NCI-H1048 (cell line): ENCODE data around the gene RBPMS2.
"Not testable (repeated sequence)": the region's sequence is repeated elsewhere in the genome, so short reads cannot be mapped to it uniquely, and the experiment has no call there.

ENCODE experiments used
- DNase-seq: peaks from one replicate; lab custom pipeline; 2025; lab: John Stamatoyannopoulos, UW

Gene RBPMS2

GRCh38 chr15:64775551-64776401 is at the start of gene RBPMS2:
Gene RBPMS2 (minus strand): TSS chr15:64775589. CDS start chr15:64775319, 270 bp downstream.
- DNase-seq = no peak

GRCh38 chr15:64824929-64825430 is 49.6 kb upstream of the RBPMS2 start:
- DNase-seq = no peak

- no peak for DNase-seq
Observed at GRCh38 chr15:64816452-64816851, 41.1 kb upstream of the RBPMS2 start.

- DNase-seq = not testable (repeated sequence)
Observed at GRCh38 chr15:64814965-64815364, 39.6 kb upstream of the RBPMS2 start.

DNA sequence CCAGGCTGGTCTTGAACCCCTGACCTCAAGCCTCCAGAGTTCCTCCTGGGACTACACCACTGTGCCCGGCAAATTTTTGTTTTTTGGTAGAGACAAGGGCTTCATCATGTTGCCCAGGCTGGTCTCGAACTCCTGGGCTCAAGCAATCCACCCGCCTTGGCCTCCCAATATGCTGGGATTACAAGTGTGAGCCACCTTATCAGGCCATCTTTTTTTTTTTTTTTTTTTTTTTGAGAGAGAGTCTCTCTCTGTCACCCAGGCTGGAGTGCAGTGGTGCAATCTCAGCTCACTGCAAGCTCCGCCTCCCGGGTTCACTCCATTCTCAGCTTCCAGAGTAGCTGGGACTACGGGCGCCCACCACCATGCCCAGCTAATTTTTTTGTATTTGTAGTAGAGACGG is 38.9 kb upstream of the RBPMS2 start:
- DNase-seq = not testable (repeated sequence)

- DNase-seq = no peak
Observed at GRCh38 chr15:64813075-64813474, 37.7 kb upstream of the RBPMS2 start.

GRCh38 chr15:64810497-64811326 is 35.3 kb upstream of the RBPMS2 start:
- DNase-seq = no peak

DNA sequence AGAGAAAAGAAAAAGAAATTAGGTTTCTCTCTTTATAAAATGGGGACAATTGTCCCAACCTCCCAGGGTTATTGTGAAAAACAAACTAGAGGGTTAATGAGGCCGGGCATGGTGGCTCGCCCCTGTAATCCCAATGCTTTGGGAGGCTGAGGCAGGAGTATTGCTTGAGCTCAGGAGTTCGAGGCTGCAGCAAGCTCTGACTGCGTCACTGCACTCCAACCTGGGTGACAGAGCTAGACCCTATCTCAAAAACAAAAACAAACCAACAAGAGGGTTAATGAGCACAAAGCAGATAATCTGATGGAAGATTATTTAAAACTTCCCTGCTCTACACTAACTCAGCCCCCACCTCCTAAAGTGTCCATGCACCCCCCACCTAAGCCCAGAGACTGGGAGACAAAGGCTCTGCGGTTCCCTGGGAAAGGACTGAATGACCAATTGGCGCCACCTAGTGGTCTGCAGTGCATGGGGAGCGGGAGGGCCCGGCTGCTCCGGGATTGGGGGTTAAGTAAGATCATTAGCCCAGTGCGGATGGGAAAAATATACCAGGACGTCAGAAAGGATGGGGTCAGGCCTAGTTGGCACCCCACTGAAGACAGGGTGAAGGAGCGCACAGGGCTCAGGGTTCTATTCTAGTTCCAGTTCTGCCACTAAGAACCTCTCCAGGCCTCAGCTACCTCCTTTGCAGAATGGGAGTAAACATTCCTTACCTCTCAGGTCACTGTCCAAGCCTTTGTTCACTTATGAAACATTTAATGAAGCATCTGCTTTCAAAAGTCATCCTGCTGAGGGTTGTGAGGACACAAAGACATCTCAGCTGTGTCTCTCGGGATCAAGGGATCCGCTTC is 34.5 kb upstream of the RBPMS2 start:
- DNase-seq = peak; percentile 40

DNA sequence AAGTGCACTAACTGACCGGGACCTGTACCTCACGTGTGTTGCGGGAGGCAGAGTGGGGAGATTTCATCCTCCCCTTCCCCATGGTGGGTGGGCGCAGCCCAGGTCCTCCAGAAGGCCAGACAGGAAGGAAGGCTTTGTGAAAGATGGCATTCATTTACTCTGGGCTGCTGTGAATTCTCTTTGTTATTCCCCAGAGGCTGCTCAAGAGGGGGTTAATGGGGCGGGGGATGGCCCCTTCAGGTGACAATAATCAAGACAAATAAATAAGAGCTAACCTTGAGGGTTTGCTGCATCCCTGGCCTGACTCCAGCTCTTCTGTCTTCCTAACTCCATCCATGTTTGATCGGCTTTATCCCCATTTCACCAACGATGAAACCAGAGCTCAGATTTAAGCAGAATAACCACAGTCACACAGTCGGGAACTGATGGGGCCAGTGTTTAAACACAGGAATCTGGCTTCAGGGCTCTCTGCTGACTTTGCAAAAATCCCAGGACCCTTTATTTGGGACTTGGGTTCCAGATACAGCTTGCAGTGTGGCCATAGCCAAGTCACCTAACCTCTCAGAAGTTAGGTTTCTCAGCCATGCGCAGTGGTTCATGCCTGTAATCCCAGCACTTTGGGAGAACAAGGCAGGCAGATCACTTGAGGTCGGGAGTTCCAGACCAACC is 33.5 kb upstream of the RBPMS2 start:
- no peak for DNase-seq

GRCh38 chr15:64807751-64808222 is 32.4 kb upstream of the RBPMS2 start:
- no peak for DNase-seq

DNA sequence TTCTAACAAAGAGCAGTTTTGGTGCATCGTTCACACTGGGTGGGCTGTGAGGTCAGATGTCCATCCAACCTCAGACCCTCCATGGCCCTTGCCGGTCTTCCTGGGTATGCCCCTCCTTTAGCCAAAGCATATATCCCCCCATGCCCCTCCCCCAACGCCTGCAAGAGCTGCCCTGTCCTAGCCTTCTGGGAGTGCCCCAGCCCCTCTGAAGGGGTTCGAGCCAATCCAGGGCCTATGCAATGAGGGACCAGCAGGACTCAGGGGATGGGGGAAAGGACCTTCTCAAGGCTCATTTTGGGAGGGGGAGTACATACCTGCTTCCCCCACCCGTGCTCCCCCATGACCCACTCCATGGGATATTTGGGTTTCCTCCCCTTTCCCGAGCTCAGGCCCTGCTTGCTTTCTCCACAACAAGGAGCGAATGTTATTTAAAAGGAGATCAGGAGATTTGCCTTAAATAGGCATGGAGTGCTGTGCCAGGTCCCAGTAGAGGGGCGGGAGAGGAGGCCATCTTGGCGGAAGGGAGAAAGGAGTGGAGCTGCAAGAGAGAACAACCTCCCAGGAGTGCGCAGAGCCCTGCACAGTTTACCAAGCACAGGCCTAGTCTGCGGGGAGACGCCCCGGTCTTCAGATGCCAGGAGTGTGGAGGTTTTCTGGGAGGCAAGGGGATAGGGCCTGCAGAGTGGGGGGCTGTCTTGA is 31.8 kb upstream of the RBPMS2 start:
- DNase-seq = no peak

DNA sequence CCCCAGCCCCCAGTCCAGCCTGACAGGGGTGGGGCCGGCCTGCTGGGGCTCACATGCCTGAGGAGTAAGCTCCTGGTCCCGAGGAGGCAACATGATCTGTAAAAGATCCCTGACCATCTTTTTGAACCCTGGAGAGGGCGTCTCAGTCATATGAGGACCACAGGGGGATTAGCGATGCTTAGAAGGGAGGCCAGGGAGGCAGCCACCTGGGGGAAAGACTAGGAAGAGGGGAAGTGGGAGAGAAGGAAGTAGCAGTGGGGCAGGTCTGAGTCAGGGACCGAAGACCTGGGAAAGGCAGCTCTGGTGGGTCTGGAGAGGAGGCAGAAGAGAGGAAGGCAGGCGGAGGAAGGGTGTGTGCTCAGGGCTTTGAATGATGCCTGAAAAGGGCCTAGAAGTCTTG is 31.1 kb upstream of the RBPMS2 start:
- DNase-seq = no peak

DNA sequence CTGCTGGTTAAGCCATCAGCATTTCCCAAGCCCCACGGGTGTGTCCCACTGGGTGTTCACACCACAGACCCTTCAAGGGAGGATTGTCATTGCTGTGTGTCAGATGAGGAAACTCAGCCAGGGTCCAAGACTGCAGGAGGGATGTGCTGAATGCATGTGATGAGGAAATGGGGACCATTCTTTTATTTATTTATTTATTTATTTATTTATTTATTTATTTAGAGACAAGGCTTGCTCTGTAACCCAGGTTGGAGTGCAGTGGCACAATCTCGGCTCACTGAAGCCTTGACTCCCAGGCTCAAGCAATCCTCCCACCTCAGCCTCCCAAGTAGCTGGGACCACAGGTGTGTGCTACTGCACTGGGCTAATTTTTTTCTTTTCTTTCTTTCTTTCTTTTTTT is 29.2 kb upstream of the RBPMS2 start:
- no peak for DNase-seq

GRCh38 chr15:64803526-64803925 is 28.1 kb upstream of the RBPMS2 start:
- no peak for DNase-seq

GRCh38 chr15:64800476-64800875 is 25.1 kb upstream of the RBPMS2 start:
- DNase-seq = no peak

DNA sequence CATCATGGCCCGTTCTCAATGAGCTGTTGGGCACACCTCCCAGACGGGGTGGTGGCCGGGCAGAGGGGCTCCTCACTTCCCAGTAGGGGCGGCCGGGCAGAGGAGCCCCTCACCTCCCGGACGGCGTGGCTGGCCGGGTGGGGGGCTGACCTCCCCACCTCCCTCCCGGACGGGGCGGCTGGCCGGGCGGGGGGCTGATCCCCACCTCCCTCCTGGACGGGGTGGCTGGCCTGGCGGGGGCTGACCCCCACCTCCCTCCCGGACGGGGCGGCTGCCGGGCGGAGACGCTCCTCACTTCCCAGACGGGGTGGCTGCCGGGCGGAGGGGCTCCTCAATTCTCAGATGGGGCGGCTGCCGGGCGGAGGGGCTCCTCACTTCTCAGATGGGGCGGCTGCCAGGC is 23.5 kb upstream of the RBPMS2 start:
- DNase-seq = not testable (repeated sequence)

DNA sequence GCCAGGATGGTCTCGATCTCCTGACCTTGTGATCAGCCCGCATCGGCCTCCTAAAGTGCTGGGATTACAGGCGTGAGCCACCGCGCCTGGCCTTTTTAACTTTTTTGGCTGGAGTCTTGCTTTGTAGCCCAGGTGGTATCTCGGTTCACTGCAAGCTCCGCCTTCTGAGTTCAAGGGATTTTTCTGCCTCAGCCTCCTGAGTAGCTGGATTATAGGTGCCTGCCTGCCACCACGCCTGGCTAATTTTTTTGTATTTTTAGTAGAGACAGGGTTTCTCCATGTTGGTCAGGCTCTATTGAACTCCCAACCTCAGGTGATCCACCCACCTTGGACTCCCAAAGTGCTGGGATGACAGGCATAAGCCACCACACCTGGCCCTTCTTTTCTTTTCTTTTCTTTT is 20.5 kb upstream of the RBPMS2 start:
- DNase-seq = not testable (repeated sequence)

GRCh38 chr15:64795299-64795698 is 19.9 kb upstream of the RBPMS2 start:
- not testable (repeated sequence) for DNase-seq

DNA sequence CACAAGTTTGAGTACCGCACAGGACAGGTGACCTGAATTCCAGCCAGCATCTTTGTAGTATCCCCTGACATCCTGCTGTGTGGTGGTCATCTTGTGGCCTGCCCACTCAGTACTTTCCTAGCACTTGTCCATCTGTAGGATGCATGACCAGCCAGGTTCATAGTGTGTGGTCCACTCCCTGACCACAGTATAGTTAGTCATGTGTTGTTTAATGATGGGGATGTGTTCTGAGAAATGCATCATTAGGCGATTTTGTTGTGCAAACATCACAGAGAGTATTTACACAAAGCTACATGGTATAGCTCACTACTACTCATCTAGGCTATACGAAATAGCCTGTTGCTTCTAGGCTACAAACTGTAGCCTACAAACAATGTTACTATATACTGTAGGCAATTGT is 16.9 kb upstream of the RBPMS2 start:
- no peak for DNase-seq

DNA sequence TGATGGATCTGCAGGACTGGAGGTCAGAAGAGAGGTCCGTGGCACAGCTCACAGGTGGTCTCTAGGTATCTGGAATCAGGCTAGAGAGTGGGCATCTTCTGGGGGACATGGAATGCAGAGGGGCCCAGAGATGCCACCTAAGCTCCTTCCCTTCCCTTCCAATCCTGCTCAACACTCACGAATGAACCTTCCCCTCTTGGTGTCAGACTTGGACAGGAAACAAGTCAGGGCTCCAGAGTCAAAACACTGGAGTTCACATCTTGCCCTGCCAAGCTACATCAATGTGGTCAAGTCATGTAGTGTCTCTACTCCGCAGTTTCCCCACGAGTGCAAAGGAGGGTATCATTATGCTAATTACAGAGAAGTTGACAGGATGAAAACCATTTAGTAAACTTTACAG is 16.0 kb upstream of the RBPMS2 start:
- DNase-seq = no peak

DNA sequence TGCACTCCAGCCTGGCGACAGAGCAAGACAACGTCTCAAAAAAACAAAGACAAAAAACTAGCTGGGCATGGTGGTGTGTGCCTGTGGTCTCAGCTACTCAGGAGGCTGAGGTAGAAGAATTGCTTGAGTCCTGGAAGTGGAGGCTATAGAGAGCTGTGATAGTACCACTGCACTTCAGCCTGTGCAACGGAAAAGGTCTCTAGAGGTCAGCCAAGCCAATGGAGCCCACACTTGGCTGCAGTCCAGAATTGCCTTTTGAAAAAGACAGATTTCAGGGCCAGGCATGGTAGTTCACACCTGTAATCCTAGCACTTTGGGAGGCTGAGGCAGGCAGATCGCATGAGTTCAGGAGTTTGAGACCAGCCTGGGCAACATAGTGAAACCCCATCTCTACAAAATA is 8.4 kb upstream of the RBPMS2 start:
- DNase-seq = no peak
